ENCODE results near the gene NDC80.
A peak's percentile ranks its signal among the peaks of the same experiment; 100 is the strongest.
"Not testable (repeated sequence)": the region's sequence is repeated elsewhere in the genome, so short reads cannot be mapped to it uniquely, and the experiment has no call there.

Gene NDC80

GRCh38 chr18:2571200-2572170 is at the start of gene NDC80, which contains the start of gene METTL4:
NDC80 (plus strand) TSS chr18:2571557; CDS start chr18:2572986, 1,429 bp downstream.
METTL4 (minus strand) TSS chr18:2571505; CDS start chr18:2567216, 4,289 bp downstream.
- DNase-seq (ENCODE audit: low read depth): peak; percentile 92
- peak within 1 kb of the TSS; percentile 90 for H3K4me3 ChIP-seq (replicated peaks; ENCODE audit: low read depth, low read length)
- TF ChIP-seq CTCF (IDR thresholded peaks at IDR 0.05; ENCODE audit: low read length, missing control alignments): no peak

GRCh38 chr18:2522112-2522511 is 49.2 kb upstream of the NDC80 start:
- no peak for TF ChIP-seq CTCF (IDR thresholded peaks at IDR 0.05; ENCODE audit: low read length, missing control alignments)
- no peak overlapping the region for H3K4me3 ChIP-seq (replicated peaks; ENCODE audit: low read depth, low read length)
- DNase-seq (ENCODE audit: low read depth): no peak

GRCh38 chr18:2524794-2525198 is 46.6 kb upstream of the NDC80 start:
- not testable (repeated sequence) for H3K4me3 ChIP-seq (replicated peaks; ENCODE audit: low read depth, low read length); DNase-seq (ENCODE audit: low read depth)

- DNase-seq (ENCODE audit: low read depth): no peak
- no peak for TF ChIP-seq CTCF (IDR thresholded peaks at IDR 0.05; ENCODE audit: low read length, missing control alignments)
Observed at GRCh38 chr18:2526329-2526728, 45.0 kb upstream of the NDC80 start.

GRCh38 chr18:2529154-2529553 is 42.2 kb upstream of the NDC80 start:
- DNase-seq (ENCODE audit: low read depth): peak; percentile 61
- no peak overlapping the region for H3K4me3 ChIP-seq (replicated peaks; ENCODE audit: low read depth, low read length)
- no peak for TF ChIP-seq CTCF (IDR thresholded peaks at IDR 0.05; ENCODE audit: low read length, missing control alignments)

More at GRCh38 chr18:2526329-2526728, 45.0 kb upstream of the NDC80 start:
- H3K4me3 ChIP-seq (replicated peaks; ENCODE audit: low read depth, low read length): no peak overlapping the region

- DNase-seq (ENCODE audit: low read depth): no peak
- TF ChIP-seq CTCF (IDR thresholded peaks at IDR 0.05; ENCODE audit: low read length, missing control alignments): no peak
- H3K4me3 ChIP-seq (replicated peaks; ENCODE audit: low read depth, low read length): no peak overlapping the region
Observed at GRCh38 chr18:2531751-2532150, 39.6 kb upstream of the NDC80 start.

GRCh38 chr18:2532797-2533196 is 38.6 kb upstream of the NDC80 start:
- TF ChIP-seq CTCF (IDR thresholded peaks at IDR 0.05; ENCODE audit: low read length, missing control alignments): no peak
- no peak for DNase-seq (ENCODE audit: low read depth)
- no peak overlapping the region for H3K4me3 ChIP-seq (replicated peaks; ENCODE audit: low read depth, low read length)

All from fibroblast of pulmonary artery (primary cell).